Left forelimb (tissue), 1 donor: ENCODE data around the gene CCDC47.

ENCODE experiments used
- DNase-seq: peaks from one replicate; pipeline ENCODE4 v3.0.0-alpha.2; 2018; ENCODE audit warnings: low spot score

CCDC47 gene

DNA sequence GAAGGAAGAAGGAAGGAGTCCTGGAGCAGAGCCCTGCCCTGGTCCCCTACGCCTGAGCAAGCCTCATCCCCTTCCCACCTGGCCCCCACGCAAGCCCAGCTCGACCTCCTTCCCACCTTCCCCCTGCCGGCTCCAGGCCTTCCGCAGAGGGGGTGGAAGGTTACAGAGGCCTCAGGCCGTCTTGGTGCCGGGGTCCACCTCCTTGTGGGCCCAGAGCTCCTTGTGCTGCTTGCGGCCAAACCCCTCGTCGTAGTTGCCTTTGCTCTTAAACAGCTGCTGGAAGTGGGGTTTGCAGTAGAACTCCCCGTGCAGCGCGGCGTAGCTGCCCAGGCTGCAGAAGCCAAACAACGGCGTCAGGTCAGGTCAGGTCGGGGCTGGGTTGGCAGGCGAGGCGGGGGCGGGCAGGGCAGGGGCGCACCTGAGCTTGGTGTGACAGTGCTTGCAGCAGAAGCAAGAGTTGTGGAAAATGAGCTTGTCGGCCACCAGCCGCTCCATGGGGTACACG, 75.0 kb downstream of the CCDC47 start:
- no peak for DNase-seq

- DNase-seq = no peak
Observed at GRCh38 chr17:63697341-63698286, 75.8 kb downstream of the CCDC47 start.

DNA sequence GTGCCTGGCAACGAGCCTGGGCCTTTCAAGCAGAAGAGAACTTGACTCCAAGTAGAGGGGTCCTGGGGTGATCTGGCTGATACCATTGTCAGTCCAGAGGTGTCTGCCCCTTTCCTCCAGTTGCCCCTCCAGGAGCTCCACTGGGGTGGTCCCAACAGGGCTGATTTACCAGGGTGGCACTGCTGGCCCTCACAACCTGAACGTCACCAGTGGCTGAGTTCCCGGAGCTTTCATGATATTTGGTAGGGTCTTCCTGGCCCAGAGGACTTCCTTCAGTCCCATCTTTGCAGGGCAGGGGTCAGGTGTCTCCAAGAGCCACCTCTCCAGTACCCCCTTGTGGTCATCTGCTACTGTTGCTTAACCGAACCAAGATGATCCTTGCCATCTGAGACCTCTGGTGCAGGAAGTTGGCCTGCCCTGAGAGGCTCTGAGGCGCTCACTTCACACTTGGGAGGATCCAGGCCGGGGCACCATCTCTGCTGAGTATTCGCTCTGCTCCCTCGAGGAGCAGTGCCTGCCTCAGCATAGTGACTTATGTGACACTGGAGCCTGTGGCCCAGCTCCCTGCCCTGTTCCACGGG, 76.9 kb downstream of the CCDC47 start:
- no peak for DNase-seq

GRCh38 chr17:63695889-63696288, 77.5 kb downstream of the CCDC47 start:
- no peak for DNase-seq
